ENCODE data around the gene SEMA6D. TPM values are rescaled to one million over a fixed set of nuclear protein-coding genes. Genes with fewer than 3 reads are reported as not detected.
A peak's percentile ranks its signal among the peaks of the same experiment; 100 is the strongest.

Gene SEMA6D
- total and polyA plus RNA-seq, 10 of the 15 experiments (the other 5 are each of a cell fraction or from before 2014, with no cell fraction given): 0.01 to 0.52 (median 0.09) TPM; not detected in 6

- TF ChIP-seq EGR1 (IDR thresholded peaks at IDR 0.05; ENCODE audit: borderline replicate concordance in 1 of 2, low read depth in 2 of 2, low read length in 2 of 2) (no peak), STAT3 (IDR thresholded peaks at IDR 0.05; ENCODE audit: low read depth, low read length) (no peak), SMAD5 (IDR thresholded peaks at IDR 0.05; ENCODE audit: low read depth) (no peak)
These were observed 96.6 kb downstream of the SEMA6D start (continued) for GRCh38 chr15:47813748-47814384.

- TF ChIP-seq, protein P1, sequence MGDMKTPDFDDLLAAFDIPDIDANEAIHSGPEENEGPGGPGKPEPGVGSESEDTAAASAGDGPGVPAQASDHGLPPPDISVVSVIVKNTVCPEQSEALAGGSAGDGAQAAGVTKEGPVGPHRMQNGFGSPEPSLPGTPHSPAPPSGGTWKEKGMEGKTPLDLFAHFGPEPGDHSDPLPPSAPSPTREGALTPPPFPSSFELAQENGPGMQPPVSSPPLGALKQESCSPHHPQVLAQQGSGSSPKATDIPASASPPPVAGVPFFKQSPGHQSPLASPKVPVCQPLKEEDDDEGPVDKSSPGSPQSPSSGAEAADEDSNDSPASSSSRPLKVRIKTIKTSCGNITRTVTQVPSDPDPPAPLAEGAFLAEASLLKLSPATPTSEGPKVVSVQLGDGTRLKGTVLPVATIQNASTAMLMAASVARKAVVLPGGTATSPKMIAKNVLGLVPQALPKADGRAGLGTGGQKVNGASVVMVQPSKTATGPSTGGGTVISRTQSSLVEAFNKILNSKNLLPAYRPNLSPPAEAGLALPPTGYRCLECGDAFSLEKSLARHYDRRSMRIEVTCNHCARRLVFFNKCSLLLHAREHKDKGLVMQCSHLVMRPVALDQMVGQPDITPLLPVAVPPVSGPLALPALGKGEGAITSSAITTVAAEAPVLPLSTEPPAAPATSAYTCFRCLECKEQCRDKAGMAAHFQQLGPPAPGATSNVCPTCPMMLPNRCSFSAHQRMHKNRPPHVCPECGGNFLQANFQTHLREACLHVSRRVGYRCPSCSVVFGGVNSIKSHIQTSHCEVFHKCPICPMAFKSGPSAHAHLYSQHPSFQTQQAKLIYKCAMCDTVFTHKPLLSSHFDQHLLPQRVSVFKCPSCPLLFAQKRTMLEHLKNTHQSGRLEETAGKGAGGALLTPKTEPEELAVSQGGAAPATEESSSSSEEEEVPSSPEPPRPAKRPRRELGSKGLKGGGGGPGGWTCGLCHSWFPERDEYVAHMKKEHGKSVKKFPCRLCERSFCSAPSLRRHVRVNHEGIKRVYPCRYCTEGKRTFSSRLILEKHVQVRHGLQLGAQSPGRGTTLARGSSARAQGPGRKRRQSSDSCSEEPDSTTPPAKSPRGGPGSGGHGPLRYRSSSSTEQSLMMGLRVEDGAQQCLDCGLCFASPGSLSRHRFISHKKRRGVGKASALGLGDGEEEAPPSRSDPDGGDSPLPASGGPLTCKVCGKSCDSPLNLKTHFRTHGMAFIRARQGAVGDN (IDR thresholded peaks at IDR 0.05): no peak
- TF ChIP-seq ZSCAN29 (IDR thresholded peaks at IDR 0.05) (no peak), HDGF (IDR thresholded peaks at IDR 0.05) (no peak), PAX5 (IDR thresholded peaks at IDR 0.05; ENCODE audit: borderline replicate concordance, low read depth, low read length) (no peak), RAD21 (IDR thresholded peaks at IDR 0.05; ENCODE audit: insufficient read depth, low read depth, low read length) (no peak), STAT1 (conservative IDR thresholded peaks at IDR 0.05) (no peak), BRCA1 (IDR thresholded peaks at IDR 0.05; ENCODE audit: low read depth, low read length) (no peak), BCL11A (IDR thresholded peaks at IDR 0.05; ENCODE audit: low read depth, low read length) (no peak), ZNF24 (IDR thresholded peaks at IDR 0.05) (no peak), GATAD2B (conservative IDR thresholded peaks at IDR 0.05; ENCODE audit: low read depth) (no peak), EED (IDR thresholded peaks at IDR 0.05; ENCODE audit: low read depth) (no peak)
- BruUV-seq (replicated peaks): no TSS peak
- FAIRE-seq (no peak), DNase-seq (ENCODE audit: low read depth, low spot score) (no peak), ATAC-seq (no peak)
- ChIA-PET POLR2A (no interaction called here), CTCF (no interaction called here), RAD21 (ENCODE audit: unreplicated experiment) (no interaction called here), SMC1A (ENCODE audit: uncharacterized antibody, unreplicated experiment) (interaction anchor here (1.2 kb wide), 1 partner anchor 8 kb away, joined by 3 read pairs; no protein-coding TSS in a partner anchor)
- Histone ChIP-seq H3K4me3 (no peak overlapping the region), H3K36me3 (ENCODE audit: control insufficient read depth in 2 of 2, insufficient read depth in 2 of 2, low read length in 1 of 2) (no peaks in the 10 kb centered on the region), H2AFZ (ENCODE audit: control insufficient read depth, low read depth, low read length) (no peak overlapping the region), H3K9ac (ENCODE audit: control insufficient read depth, insufficient read depth, low read length) (no peak overlapping the region), H3K9me3 (replicated peaks; ENCODE audit: control insufficient read depth, insufficient read depth, low read length) (no peaks in the 10 kb centered on the region; the same call in 2 of the 3 replicates), H3K27ac (ENCODE audit: control insufficient read depth, insufficient read depth) (no peak overlapping the region), H4K20me1 (ENCODE audit: control insufficient read depth, insufficient read depth) (no peaks in the 10 kb centered on the region), H3K79me2 (ENCODE audit: control insufficient read depth, insufficient read depth, low read length) (no peaks in the 10 kb centered on the region), H3K4me1 (ENCODE audit: control insufficient read depth, insufficient read depth, low read length) (peaks cover 19% of the 10 kb centered on the region), H3K27me3 (replicated peaks in 1 of 2; ENCODE audit: control insufficient read depth in 2 of 2, insufficient read depth in 2 of 2, low read length in 1 of 2) (no peaks in the 10 kb centered on the region), H3K4me2 (ENCODE audit: control insufficient read depth, insufficient read depth) (peak overlapping the region; percentile 34; the same call in 1 of the 2 replicates)
- in situ Hi-C loops (cut with MboI): no loop called here
- intact Hi-C loops (cut with micrococcal nuclease; ENCODE audit: unreplicated experiment): loop anchor here (5.0 kb wide), 2 partner anchors 48 to 148 kb away; no protein-coding TSS in a partner anchor
- 0% methylated on average over 1 of the region's 1 CpG for WGBS (ENCODE audit: insufficient coverage, insufficient replicate concordance, low lambda C conversion rate, missing lambda C conversion rate)
These were observed 97.3 kb downstream of the SEMA6D start for GRCh38 chr15:47814620-47815019.
